K562 (cell line): ENCODE results near the gene ZC3H10. TPM values are rescaled to one million over a fixed set of nuclear protein-coding genes. Genes with fewer than 3 reads are reported as not detected.

Experiments
- ARHGAP35 ChIP-seq: fragments of 450-650 bp; IDR thresholded peaks from 2 replicates; pipeline ENCODE4 v1.6.1; 2018; ENCODE audit not compliant: partially characterized antibody
- CBX3 ChIP-seq, 2 experiments: IDR thresholded peaks; 1 replicate in 1 of 2; 2 replicates in 1 of 2; pipeline ENCODE4 v1.6.1; 2012; ENCODE audit warnings: inconsistent platforms in 2 of 2, low read length in 2 of 2, borderline replicate concordance in 1 of 2, control low read depth in 1 of 2
- CHD4 ChIP-seq: fragments of 200-600 bp; sonication (generic); IDR thresholded peaks from 3 replicates; pipeline ENCODE4 v1.6.1; 2012; ENCODE audit warnings: low read depth, mild to moderate bottlenecking, mixed read lengths, low read length, inconsistent platforms; ENCODE audit not compliant: insufficient read depth, insufficient replicate concordance, poor library complexity, severe bottlenecking
- HCFC1 ChIP-seq: IDR thresholded peaks from 2 replicates; pipeline ENCODE4 v1.6.1; 2012; ENCODE audit warnings: low read depth, low read length, improper control_type of control experiment
- HNRNPH1 ChIP-seq: fragments of 200-400 bp; formaldehyde crosslinking; optimal IDR thresholded peaks from 2 replicates; pipeline ENCODE3; 2017; ENCODE audit warnings: low read depth, mild to moderate bottlenecking, low read length, moderate library complexity
- KAT8 ChIP-seq: fragments of 450-650 bp; IDR thresholded peaks from 2 replicates; pipeline ENCODE4 v1.6.1; 2016; ENCODE audit warnings: low read depth, mild to moderate bottlenecking
- NFIX ChIP-seq: fragments of 250-450 bp; sonication (Bioruptor Pico); IDR thresholded peaks from 2 replicates; pipeline ENCODE4 v1.4.0; 2020; ENCODE audit warnings: low read depth, mild to moderate bottlenecking, moderate library complexity
- RFX1 ChIP-seq: fragments of 450-650 bp; IDR thresholded peaks from 2 replicates; pipeline ENCODE4 v1.6.1; 2016; ENCODE audit warnings: mild to moderate bottlenecking, moderate library complexity
- SIN3B ChIP-seq: fragments of 450-650 bp; IDR thresholded peaks from 2 replicates; pipeline ENCODE4 v1.6.1; 2017; ENCODE audit warnings: low read depth, mild to moderate bottlenecking, moderate library complexity
- ZC3H4 ChIP-seq: sonication (generic); formaldehyde crosslinking; IDR thresholded peaks from 2 replicates; pipeline ENCODE4 v1.9.0; 2021; ENCODE audit warnings: missing genetic modification reagents, borderline replicate concordance
- ZFP30 ChIP-seq: fragments of 250-450 bp; sonication (Bioruptor Pico); IDR thresholded peaks from 2 replicates; pipeline ENCODE4 v1.8.0; 2022; ENCODE audit warnings: moderate library complexity, mild to moderate bottlenecking, inconsistent platforms, borderline replicate concordance
- ZKSCAN3 ChIP-seq: fragments of 250-450 bp; sonication (Bioruptor Pico); IDR thresholded peaks from 2 replicates; pipeline ENCODE4 v1.4.0; 2020
- ZNF274 ChIP-seq: IDR thresholded peaks from 2 replicates; pipeline ENCODE4 v1.6.1; 2011; ENCODE audit warnings: low read depth, mild to moderate bottlenecking, low read length, moderate library complexity, borderline replicate concordance
- ZNF3 ChIP-seq: fragments of 250-450 bp; sonication (Bioruptor Pico); IDR thresholded peaks from 2 replicates; pipeline ENCODE4 v1.5.0; 2021; ENCODE audit warnings: mild to moderate bottlenecking, moderate library complexity
- ZNF444 ChIP-seq: fragments of 250-450 bp; sonication (Bioruptor Pico); IDR thresholded peaks from 2 replicates; pipeline ENCODE4 v1.4.0; 2020; ENCODE audit warnings: mild to moderate bottlenecking, moderate library complexity
- ZNF586 ChIP-seq: fragments of 450-650 bp; formaldehyde crosslinking; conservative IDR thresholded peaks from 2 replicates; pipeline ENCODE4 v1.4.0; 2020; ENCODE audit warnings: mild to moderate bottlenecking, moderate library complexity
- polyA plus RNA-seq, 8 experiments: library from polyadenylated mRNA; depleted of rRNA in 4 of 8; stranded (reverse) in 5 of 8; unstranded in 3 of 8; fragments of >200 nt; fragmentation: Nextera tagmentation in 2 of 8; fragmentation: Illumina TruSeq in 1 of 8; extraction: Ambion mirVana in 2 of 8; extraction: Trizol in 1 of 8; gene quantifications; 2 replicates each; pipeline versions ENCODE4 v1.2.1 to v1.2.3, GENCODE V29; 2011 to 2014; ENCODE audit warnings: inconsistent platforms in 1 of 8, missing spikeins in 1 of 8
- total RNA-seq, 7 experiments: library from RNA; depleted of rRNA in 6 of 7; stranded (reverse); fragments of >200 nt in 6 of 7; fragmentation: Illumina TruSeq in 2 of 7; extraction: Trizol in 2 of 7; gene quantifications; 2 replicates each; pipeline versions ENCODE4 v1.2.1 to v1.2.3, GENCODE V29; 2011 to 2021; ENCODE audit warnings: low replicate concordance in 1 of 7
- TF ChIP-seq, protein P1 (sequence below): fragments of 450-650 bp; formaldehyde crosslinking; IDR thresholded peaks from 2 replicates; pipeline ENCODE4 v1.4.0; 2022; ENCODE audit warnings: mild to moderate bottlenecking, moderate library complexity
- TF ChIP-seq, protein P2 (sequence below): sonication (generic); formaldehyde crosslinking; IDR thresholded peaks from 2 replicates; pipeline ENCODE4 v1.8.1; 2023; ENCODE audit warnings: mild to moderate bottlenecking, missing genetic modification reagents
- TF ChIP-seq, protein P3 (sequence below): fragments of 250-450 bp; sonication (Bioruptor Pico); IDR thresholded peaks from 2 replicates; pipeline ENCODE4 v1.8.0; 2021; ENCODE audit warnings: mild to moderate bottlenecking, moderate library complexity
- TF ChIP-seq, protein P4 (sequence below): fragments of 450-650 bp; formaldehyde crosslinking; IDR thresholded peaks from 2 replicates; pipeline ENCODE4 v1.4.0; 2020; ENCODE audit warnings: mild to moderate bottlenecking, moderate library complexity

The ZC3H10 gene
- total and polyA plus RNA-seq, 9 of the 15 experiments (the other 6 are each of a cell fraction or from before 2014, with no cell fraction given): 0.31 to 4.1 (median 1.6) TPM

DNA sequence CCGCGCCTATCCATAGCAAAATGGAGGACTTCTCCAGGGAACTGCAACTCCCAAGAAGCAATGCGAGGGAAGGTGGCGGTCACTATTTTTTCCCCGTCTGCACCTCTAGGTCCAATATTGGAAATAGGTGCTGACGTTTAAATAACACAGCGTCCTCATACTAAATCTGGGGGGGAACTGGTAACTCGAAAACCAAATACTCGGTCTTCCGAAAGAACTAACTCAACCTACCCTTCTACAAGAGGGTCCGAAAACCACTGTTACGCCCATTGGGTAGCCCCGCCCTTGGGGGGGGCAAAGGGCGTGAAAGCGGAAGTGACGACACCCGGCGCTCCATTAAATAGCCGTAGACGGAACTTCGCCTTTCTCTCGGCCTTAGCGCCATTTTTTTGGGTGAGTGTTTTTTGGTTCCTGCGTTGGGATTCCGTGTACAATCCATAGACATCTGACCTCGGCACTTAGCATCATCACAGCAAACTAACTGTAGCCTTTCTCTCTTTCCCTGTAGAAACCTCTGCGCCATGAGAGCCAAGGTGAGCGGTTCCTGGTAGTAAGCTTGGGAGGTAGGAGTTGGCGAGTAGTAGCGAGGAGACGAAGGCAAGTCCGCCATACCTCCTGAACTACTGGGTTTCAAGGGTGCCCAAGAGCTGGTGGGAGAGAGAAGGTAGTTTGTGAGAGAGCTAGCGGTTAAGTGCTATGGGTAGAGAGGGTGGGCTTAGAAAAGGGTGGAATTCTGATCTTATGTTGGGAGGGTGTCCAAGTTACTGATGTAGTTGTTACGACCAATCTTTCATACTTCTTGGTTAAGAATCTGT is 1.6 kb upstream of the ZC3H10 start, which contains the start of gene RPL41 (continued):
- TF ChIP-seq, protein P1, sequence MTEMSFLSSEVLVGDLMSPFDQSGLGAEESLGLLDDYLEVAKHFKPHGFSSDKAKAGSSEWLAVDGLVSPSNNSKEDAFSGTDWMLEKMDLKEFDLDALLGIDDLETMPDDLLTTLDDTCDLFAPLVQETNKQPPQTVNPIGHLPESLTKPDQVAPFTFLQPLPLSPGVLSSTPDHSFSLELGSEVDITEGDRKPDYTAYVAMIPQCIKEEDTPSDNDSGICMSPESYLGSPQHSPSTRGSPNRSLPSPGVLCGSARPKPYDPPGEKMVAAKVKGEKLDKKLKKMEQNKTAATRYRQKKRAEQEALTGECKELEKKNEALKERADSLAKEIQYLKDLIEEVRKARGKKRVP: no peak
- TF ChIP-seq RFX1: 0 out of 2 replicates have a peak, but pooled peaks have one; percentile 8
- TF ChIP-seq SIN3B: peak; percentile 60; the same call in 1 of the 2 replicates
- TF ChIP-seq HCFC1: peak; percentile 85
- peak; percentile 62; the same call in 1 of the 2 replicates for TF ChIP-seq ZC3H4 (CRISPR knock-in tag)
- TF ChIP-seq ZNF586: no peak
- no peak; the same call in 1 of the 2 replicates for TF ChIP-seq ZNF444
- no peak for TF ChIP-seq ZFP30
- no peak for TF ChIP-seq ARHGAP35
- no peak for TF ChIP-seq ZNF274
- peak in 1 of 2 experiments; percentile 45; a peak in 1 of 3 replicates for TF ChIP-seq CBX3 (IDR thresholded peaks at IDR 0.05; ENCODE audit: borderline replicate concordance in 1 of 2, low read length in 2 of 2)
- no peak for TF ChIP-seq HNRNPH1
- no peak for TF ChIP-seq CHD4
- no peak; the same call in 1 of the 2 replicates for TF ChIP-seq KAT8
- TF ChIP-seq, protein P2, sequence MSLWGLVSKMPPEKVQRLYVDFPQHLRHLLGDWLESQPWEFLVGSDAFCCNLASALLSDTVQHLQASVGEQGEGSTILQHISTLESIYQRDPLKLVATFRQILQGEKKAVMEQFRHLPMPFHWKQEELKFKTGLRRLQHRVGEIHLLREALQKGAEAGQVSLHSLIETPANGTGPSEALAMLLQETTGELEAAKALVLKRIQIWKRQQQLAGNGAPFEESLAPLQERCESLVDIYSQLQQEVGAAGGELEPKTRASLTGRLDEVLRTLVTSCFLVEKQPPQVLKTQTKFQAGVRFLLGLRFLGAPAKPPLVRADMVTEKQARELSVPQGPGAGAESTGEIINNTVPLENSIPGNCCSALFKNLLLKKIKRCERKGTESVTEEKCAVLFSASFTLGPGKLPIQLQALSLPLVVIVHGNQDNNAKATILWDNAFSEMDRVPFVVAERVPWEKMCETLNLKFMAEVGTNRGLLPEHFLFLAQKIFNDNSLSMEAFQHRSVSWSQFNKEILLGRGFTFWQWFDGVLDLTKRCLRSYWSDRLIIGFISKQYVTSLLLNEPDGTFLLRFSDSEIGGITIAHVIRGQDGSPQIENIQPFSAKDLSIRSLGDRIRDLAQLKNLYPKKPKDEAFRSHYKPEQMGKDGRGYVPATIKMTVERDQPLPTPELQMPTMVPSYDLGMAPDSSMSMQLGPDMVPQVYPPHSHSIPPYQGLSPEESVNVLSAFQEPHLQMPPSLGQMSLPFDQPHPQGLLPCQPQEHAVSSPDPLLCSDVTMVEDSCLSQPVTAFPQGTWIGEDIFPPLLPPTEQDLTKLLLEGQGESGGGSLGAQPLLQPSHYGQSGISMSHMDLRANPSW: peak; percentile 68; the same call in 1 of the 2 replicates
- TF ChIP-seq ZNF3 (CRISPR knock-in tag): no peak
- no peak for TF ChIP-seq ZKSCAN3 (CRISPR knock-in tag)
- TF ChIP-seq, protein P3, sequence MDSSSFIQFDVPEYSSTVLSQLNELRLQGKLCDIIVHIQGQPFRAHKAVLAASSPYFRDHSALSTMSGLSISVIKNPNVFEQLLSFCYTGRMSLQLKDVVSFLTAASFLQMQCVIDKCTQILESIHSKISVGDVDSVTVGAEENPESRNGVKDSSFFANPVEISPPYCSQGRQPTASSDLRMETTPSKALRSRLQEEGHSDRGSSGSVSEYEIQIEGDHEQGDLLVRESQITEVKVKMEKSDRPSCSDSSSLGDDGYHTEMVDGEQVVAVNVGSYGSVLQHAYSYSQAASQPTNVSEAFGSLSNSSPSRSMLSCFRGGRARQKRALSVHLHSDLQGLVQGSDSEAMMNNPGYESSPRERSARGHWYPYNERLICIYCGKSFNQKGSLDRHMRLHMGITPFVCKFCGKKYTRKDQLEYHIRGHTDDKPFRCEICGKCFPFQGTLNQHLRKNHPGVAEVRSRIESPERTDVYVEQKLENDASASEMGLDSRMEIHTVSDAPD (CRISPR knock-in tag): no peak
- TF ChIP-seq, protein P4, sequence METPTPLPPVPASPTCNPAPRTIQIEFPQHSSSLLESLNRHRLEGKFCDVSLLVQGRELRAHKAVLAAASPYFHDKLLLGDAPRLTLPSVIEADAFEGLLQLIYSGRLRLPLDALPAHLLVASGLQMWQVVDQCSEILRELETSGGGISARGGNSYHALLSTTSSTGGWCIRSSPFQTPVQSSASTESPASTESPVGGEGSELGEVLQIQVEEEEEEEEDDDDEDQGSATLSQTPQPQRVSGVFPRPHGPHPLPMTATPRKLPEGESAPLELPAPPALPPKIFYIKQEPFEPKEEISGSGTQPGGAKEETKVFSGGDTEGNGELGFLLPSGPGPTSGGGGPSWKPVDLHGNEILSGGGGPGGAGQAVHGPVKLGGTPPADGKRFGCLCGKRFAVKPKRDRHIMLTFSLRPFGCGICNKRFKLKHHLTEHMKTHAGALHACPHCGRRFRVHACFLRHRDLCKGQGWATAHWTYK: peak; percentile 85; the same call in 1 of the 2 replicates
- TF ChIP-seq NFIX (CRISPR knock-in tag): no peak
